ENCODE measurements around the gene GMDS. TPM values are rescaled to one million over a fixed set of nuclear protein-coding genes. Genes with fewer than 3 reads are reported as not detected.

GMDS gene
- total RNA-seq, 1 experiment from 2014 or later = 31.1 TPM

- TF ChIP-seq CTCF (IDR thresholded peaks at IDR 0.05; ENCODE audit: insufficient read depth in 1 of 2, low read depth in 1 of 2, low read length in 1 of 2, severe bottlenecking in 1 of 2, unreplicated experiment in 1 of 2) = no peak
- no peak for DNase-seq
- Histone ChIP-seq H3K27me3 (replicated peaks; ENCODE audit: control insufficient read depth, insufficient read depth, low read length) (no peaks in the 10 kb centered on the region), H3K4me3 (ENCODE audit: low read depth, low read length) (no peak overlapping the region), H3K9me3 (no peaks in the 10 kb centered on the region), H3K36me3 (ENCODE audit: control insufficient read depth, insufficient read depth, low read length) (no peaks in the 10 kb centered on the region), H3K4me1 (peaks cover 12% of the 10 kb centered on the region; the same call in 1 of the 2 replicates)
- H3K27me3 Mint-ChIP-seq (ENCODE audit: insufficient read depth, unreplicated experiment) = no peaks in the 10 kb centered on the region
- H3K4me3 Mint-ChIP-seq (ENCODE audit: unreplicated experiment) = no peak overlapping the region
- intact Hi-C loops (cut with micrococcal nuclease; ENCODE audit: unreplicated experiment) = no loop called here
- no peak overlapping the region for H3K27ac Mint-ChIP-seq (ENCODE audit: unreplicated experiment)
- H3K4me1 Mint-ChIP-seq (ENCODE audit: low read depth, unreplicated experiment) = peaks cover 6% of the 10 kb centered on the region
- ChIA-PET CTCF (no interaction called here), POLR2A (no interaction called here)
- H3K9me3 Mint-ChIP-seq (ENCODE audit: unreplicated experiment) = no peaks in the 10 kb centered on the region
- no TSS peak for BruUV-seq (replicated peaks)
- no peaks in the 10 kb centered on the region for H3K36me3 Mint-ChIP-seq (ENCODE audit: insufficient read depth, unreplicated experiment)
Measured at GRCh38 chr6:1763404-1763803, 482.0 kb downstream of the GMDS start.

GRCh38 chr6:1762203-1762602 is 483.2 kb downstream of the GMDS start:
- Mint-ChIP-seq H3K4me3 (ENCODE audit: unreplicated experiment) (no peak overlapping the region), H3K4me1 (ENCODE audit: low read depth, unreplicated experiment) (peaks cover 6% of the 10 kb centered on the region), H3K36me3 (ENCODE audit: insufficient read depth, unreplicated experiment) (no peaks in the 10 kb centered on the region), H3K27me3 (ENCODE audit: insufficient read depth, unreplicated experiment) (no peaks in the 10 kb centered on the region), H3K9me3 (ENCODE audit: unreplicated experiment) (no peaks in the 10 kb centered on the region), H3K27ac (ENCODE audit: unreplicated experiment) (no peak overlapping the region)
- H3K4me3 ChIP-seq (ENCODE audit: low read depth, low read length) = no peak overlapping the region
- POLR2A ChIA-PET = no interaction called here
- intact Hi-C loops (cut with micrococcal nuclease; ENCODE audit: unreplicated experiment) = no loop called here
- no peak for TF ChIP-seq CTCF (IDR thresholded peaks at IDR 0.05; ENCODE audit: insufficient read depth in 1 of 2, low read depth in 1 of 2, low read length in 1 of 2, severe bottlenecking in 1 of 2, unreplicated experiment in 1 of 2)
- no TSS peak for BruUV-seq (replicated peaks)
- CTCF ChIA-PET = no interaction called here
- no peaks in the 10 kb centered on the region for H3K36me3 ChIP-seq (ENCODE audit: control insufficient read depth, insufficient read depth, low read length)
- H3K27me3 ChIP-seq (replicated peaks; ENCODE audit: control insufficient read depth, insufficient read depth, low read length) = no peaks in the 10 kb centered on the region
- H3K4me1 ChIP-seq = peaks cover 6% of the 10 kb centered on the region; the same call in 1 of the 2 replicates
- H3K9me3 ChIP-seq = no peaks in the 10 kb centered on the region
- no peak for DNase-seq

DNA sequence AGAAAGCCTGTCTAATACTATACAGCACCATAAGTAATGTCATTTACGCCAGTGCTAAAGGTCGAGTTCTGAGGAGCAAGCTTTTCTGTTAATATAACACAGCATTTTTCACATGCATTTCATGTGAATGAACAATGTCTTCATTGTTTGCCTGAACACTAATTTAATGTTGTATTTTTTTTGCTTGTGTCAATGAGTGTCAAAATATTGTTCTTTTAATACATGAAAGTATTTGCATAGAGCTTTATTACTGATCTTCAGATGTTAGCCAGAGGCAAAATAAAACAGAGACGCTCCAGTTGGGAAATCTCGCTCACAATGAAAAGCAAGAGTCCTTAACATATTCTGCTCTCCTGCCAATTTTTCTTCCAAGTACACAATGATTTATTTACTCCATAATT is 483.9 kb downstream of the GMDS start:
- intact Hi-C loops (cut with micrococcal nuclease; ENCODE audit: unreplicated experiment) = no loop called here
- H3K27me3 Mint-ChIP-seq (ENCODE audit: insufficient read depth, unreplicated experiment) = no peaks in the 10 kb centered on the region
- CTCF ChIA-PET = no interaction called here
- no peak for DNase-seq
- no peak for TF ChIP-seq CTCF (IDR thresholded peaks at IDR 0.05; ENCODE audit: insufficient read depth in 1 of 2, low read depth in 1 of 2, low read length in 1 of 2, severe bottlenecking in 1 of 2, unreplicated experiment in 1 of 2)
- no peaks in the 10 kb centered on the region for H3K9me3 Mint-ChIP-seq (ENCODE audit: unreplicated experiment)
- peaks cover 6% of the 10 kb centered on the region for H3K4me1 Mint-ChIP-seq (ENCODE audit: low read depth, unreplicated experiment)
- no peak overlapping the region for H3K27ac Mint-ChIP-seq (ENCODE audit: unreplicated experiment)
- Histone ChIP-seq H3K36me3 (ENCODE audit: control insufficient read depth, insufficient read depth, low read length) (no peaks in the 10 kb centered on the region), H3K27me3 (replicated peaks; ENCODE audit: control insufficient read depth, insufficient read depth, low read length) (no peaks in the 10 kb centered on the region), H3K4me3 (ENCODE audit: low read depth, low read length) (no peak overlapping the region), H3K4me1 (peaks cover 6% of the 10 kb centered on the region; the same call in 1 of the 2 replicates), H3K9me3 (no peaks in the 10 kb centered on the region)
- H3K36me3 Mint-ChIP-seq (ENCODE audit: insufficient read depth, unreplicated experiment) = no peaks in the 10 kb centered on the region
- BruUV-seq (replicated peaks) = no TSS peak
- no peak overlapping the region for H3K4me3 Mint-ChIP-seq (ENCODE audit: unreplicated experiment)
- POLR2A ChIA-PET = no interaction called here

Measured in Caco-2 (cell line).